Cardiac muscle cell (in vitro differentiated cells and primary cell): ENCODE data around the gene ZBTB6. TPM values are rescaled to one million over a fixed set of nuclear protein-coding genes. Genes with fewer than 3 reads are reported as not detected.

Experiments used
- DNase-seq, 2 donors: peaks; one replicate each; pipeline versions ENCODE4 v3.0.0 to v3.0.0-alpha.2; 2010 to 2017; ENCODE audit warnings: low read depth in 1 of 2, low spot score in 1 of 2
- H3K27ac ChIP-seq: fragments of 200-600 bp; sonication (generic); 2 replicates; pipeline ENCODE4 v1.5.1; 2016
- H3K27me3 ChIP-seq: fragments of 200-600 bp; sonication (generic); 2 replicates; pipeline ENCODE4 v1.6.0; 2016; ENCODE audit warnings: control low read depth
- H3K36me3 ChIP-seq: fragments of 200-600 bp; sonication (generic); 2 replicates; pipeline ENCODE4 v1.5.1; 2016; ENCODE audit warnings: control low read depth
- H3K4me1 ChIP-seq: fragments of 200-600 bp; sonication (generic); 2 replicates; pipeline ENCODE4 v1.8.1; 2017; ENCODE audit warnings: low read depth, mild to moderate bottlenecking, mixed run types
- H3K4me3 ChIP-seq: fragments of 200-600 bp; sonication (generic); 2 replicates; pipeline ENCODE4 v1.5.1; 2016; ENCODE audit warnings: mild to moderate bottlenecking
- H3K9me3 ChIP-seq: fragments of 200-600 bp; sonication (generic); 2 replicates; pipeline ENCODE4 v1.5.1; 2017; ENCODE audit warnings: low read depth, mild to moderate bottlenecking, control low read depth
- CTCF ChIP-seq: IDR thresholded peaks from 2 replicates; pipeline ENCODE4 v1.5.1; 2012; ENCODE audit warnings: low read depth, mild to moderate bottlenecking, low read length
- polyA plus RNA-seq: library from polyadenylated mRNA; unstranded; fragments of >200 nt; fragmentation: Nextera tagmentation; extraction: Ambion mirVana; gene quantifications from 2 replicates; pipeline ENCODE4 v1.2.1, GENCODE V29; 2016
- total RNA-seq: library from RNA; depleted of rRNA; stranded (reverse); fragments of >200 nt; gene quantifications from 2 replicates; pipeline ENCODE4 v1.2.3, GENCODE V29; 2016

ZBTB6 gene
- total and polyA plus RNA-seq, 2 experiments from 2014 or later, result 2.5 to 6.0 TPM

- peak overlapping the region; percentile 68 for H3K27ac ChIP-seq
- TF ChIP-seq CTCF, result no peak
- H3K27me3 ChIP-seq, result no peaks in the 10 kb centered on the region
- no peaks in the 10 kb centered on the region for H3K9me3 ChIP-seq
- H3K36me3 ChIP-seq, result no peaks in the 10 kb centered on the region
- H3K4me1 ChIP-seq, result peaks cover 11% of the 10 kb centered on the region
- DNase-seq, result no peak
- no peak overlapping the region for H3K4me3 ChIP-seq
Observed at GRCh38 chr9:122950263-122950662, 37.1 kb upstream of the ZBTB6 start.

GRCh38 chr9:122949696-122950095, 36.6 kb upstream of the ZBTB6 start:
- no peak overlapping the region for H3K27ac ChIP-seq

DNA sequence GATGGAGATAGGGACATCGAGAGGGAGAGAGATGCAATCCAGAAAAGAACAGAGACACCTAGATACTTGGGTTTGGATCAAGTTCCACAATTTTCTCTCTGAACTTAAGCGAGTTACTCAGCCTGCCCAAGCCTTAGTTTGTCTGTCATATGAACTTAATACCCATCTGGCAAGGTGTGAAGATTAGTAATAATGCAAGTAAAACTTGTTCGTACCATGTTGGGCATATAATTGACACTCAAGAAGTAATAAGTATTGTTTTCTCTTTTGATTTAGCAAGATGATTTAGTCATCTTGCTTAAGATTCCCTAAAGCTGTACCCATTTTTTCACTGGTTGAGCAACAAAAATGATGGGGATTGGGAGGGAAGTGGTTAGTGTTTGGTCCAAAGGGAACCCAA, 35.2 kb upstream of the ZBTB6 start:
- Histone ChIP-seq H3K27me3 (no peaks in the 10 kb centered on the region), H3K4me3 (no peak overlapping the region), H3K27ac (no peak overlapping the region), H3K4me1 (peaks cover 11% of the 10 kb centered on the region), H3K36me3 (no peaks in the 10 kb centered on the region), H3K9me3 (no peaks in the 10 kb centered on the region)
- no peak for DNase-seq
- TF ChIP-seq CTCF, result no peak

More at GRCh38 chr9:122949696-122950095, 36.6 kb upstream of the ZBTB6 start:
- peak in 1 of 2 donors; percentile 32 for DNase-seq
- no peak for TF ChIP-seq CTCF
- H3K9me3 ChIP-seq, result no peaks in the 10 kb centered on the region
- H3K4me3 ChIP-seq, result no peak overlapping the region
- H3K4me1 ChIP-seq, result peaks cover 11% of the 10 kb centered on the region
- H3K36me3 ChIP-seq, result no peaks in the 10 kb centered on the region
- H3K27me3 ChIP-seq, result no peaks in the 10 kb centered on the region

- Histone ChIP-seq H3K4me1 (peaks cover 17% of the 10 kb centered on the region), H3K36me3 (no peaks in the 10 kb centered on the region), H3K9me3 (no peaks in the 10 kb centered on the region), H3K27me3 (no peaks in the 10 kb centered on the region), H3K27ac (no peak overlapping the region), H3K4me3 (no peak overlapping the region)
- TF ChIP-seq CTCF, result no peak
- no peak for DNase-seq
Observed at GRCh38 chr9:122946461-122947005, 33.4 kb upstream of the ZBTB6 start.

DNA sequence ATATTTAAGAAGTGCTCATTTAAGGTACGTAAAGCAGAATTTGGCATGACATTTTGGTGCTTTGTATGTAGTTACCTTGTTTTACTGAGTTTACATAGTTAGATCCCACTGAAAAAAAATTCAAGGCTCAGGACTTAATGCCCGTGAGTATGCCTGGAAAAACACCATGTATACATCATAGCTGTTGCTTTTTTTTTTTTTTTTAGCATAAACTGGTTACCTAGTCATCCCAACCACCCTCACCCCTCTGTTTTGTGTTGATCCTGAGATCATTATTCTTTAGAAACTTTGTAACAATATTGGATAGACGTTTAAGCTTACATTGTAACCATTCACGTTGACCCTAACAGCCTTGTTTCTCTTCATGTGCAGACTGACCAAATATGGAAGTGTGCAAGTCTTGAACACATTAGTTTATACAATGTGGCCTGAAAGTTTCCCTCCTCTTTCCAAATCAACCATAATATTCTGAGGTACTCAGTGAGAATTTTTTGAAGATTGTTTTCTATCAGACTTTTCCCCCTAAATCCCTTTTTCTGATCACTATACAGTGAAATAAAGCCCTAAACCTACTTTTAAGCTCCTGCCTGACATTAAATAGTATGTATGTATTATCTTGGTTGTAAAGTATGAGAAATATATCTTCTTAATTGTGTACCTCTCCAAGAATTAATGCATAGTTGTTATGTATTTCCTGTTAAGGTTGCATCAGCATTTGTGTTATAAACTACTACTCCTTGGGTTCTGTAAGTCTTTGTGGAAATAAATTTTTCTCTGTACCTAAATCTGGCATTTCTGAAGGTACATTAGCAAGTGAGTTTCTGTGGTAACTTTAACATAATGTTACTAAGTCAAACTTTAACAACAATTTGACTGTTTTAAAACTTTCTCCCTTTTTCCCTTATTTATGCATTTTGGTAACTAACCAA, 32.1 kb upstream of the ZBTB6 start:
- no peaks in the 10 kb centered on the region for H3K36me3 ChIP-seq
- H3K4me1 ChIP-seq, result peaks cover 5% of the 10 kb centered on the region
- no peak overlapping the region for H3K4me3 ChIP-seq
- no peaks in the 10 kb centered on the region for H3K27me3 ChIP-seq
- TF ChIP-seq CTCF, result no peak
- H3K9me3 ChIP-seq, result no peaks in the 10 kb centered on the region
- no peak for DNase-seq
- peak overlapping the region; percentile 45 for H3K27ac ChIP-seq
